Transverse colon (tissue), 4 donors: ENCODE results near the gene ANKS1A. TPM values are rescaled to one million over a fixed set of nuclear protein-coding genes. Genes with fewer than 3 reads are reported as not detected.
A peak's percentile ranks its signal among the peaks of the same experiment; 100 is the strongest.

Experiments used
- DNase-seq: peaks from one replicate; pipeline ENCODE4 v3.0.0-alpha.2; 2019
- H3K27ac ChIP-seq, 4 donors: fragments of 200-600 bp; sonication (generic); 2 replicates each; pipeline ENCODE4 v1.5.1; 2016 to 2018; ENCODE audit warnings: inconsistent platforms in 4 of 4
- H3K27me3 ChIP-seq: fragments of 200-600 bp; sonication (generic); 2 replicates; pipeline ENCODE4 v1.5.1; 2017; ENCODE audit warnings: inconsistent platforms
- H3K36me3 ChIP-seq, 4 donors: fragments of 200-600 bp; sonication (generic); 2 replicates each; pipeline ENCODE4 v1.5.1; 2017 to 2019; ENCODE audit warnings: inconsistent platforms in 4 of 4
- H3K4me1 ChIP-seq, 4 donors: fragments of 200-600 bp; sonication (generic); 2 replicates each; pipeline ENCODE4 v1.5.1; 2017 to 2020; ENCODE audit warnings: inconsistent platforms in 4 of 4
- H3K4me3 ChIP-seq, 4 donors: fragments of 200-600 bp; sonication (generic); 1 replicate in 1 of 4; 2 replicates in 3 of 4; pipeline versions ENCODE4 v1.5.1 to v1.6.1; 2017 to 2019; ENCODE audit warnings: inconsistent platforms in 4 of 4
- H3K9me3 ChIP-seq, 2 donors: fragments of 200-600 bp; sonication (generic); 2 replicates each; pipeline ENCODE4 v1.5.1; 2017 to 2019; ENCODE audit warnings: inconsistent platforms in 2 of 2
- CTCF ChIP-seq, 5 experiments: fragments of 200-600 bp in 3 of 5; fragments of 450-650 bp in 2 of 5; sonication (generic) in 3 of 5; IDR thresholded peaks; 1 replicate in 2 of 5; 2 replicates in 3 of 5; pipeline ENCODE4 v1.5.1; 2016 to 2017; ENCODE audit warnings: antibody characterized with exemption in 5 of 5, inconsistent platforms in 3 of 5, mild to moderate bottlenecking in 2 of 5, moderate library complexity in 1 of 5
- EP300 ChIP-seq: sonication (generic); formaldehyde crosslinking; IDR thresholded peaks from one replicate; pipeline ENCODE4 v1.6.1; 2017; ENCODE audit warnings: antibody characterized with exemption, low read depth
- POLR2A ChIP-seq: fragments of 450-650 bp; IDR thresholded peaks from one replicate; pipeline ENCODE4 v1.6.1; 2016; ENCODE audit warnings: antibody characterized with exemption, mild to moderate bottlenecking, moderate library complexity
- POLR2AphosphoS5 ChIP-seq, 3 donors: sonication (generic); formaldehyde crosslinking; IDR thresholded peaks; one replicate each; pipeline ENCODE4 v1.6.1; 2016; ENCODE audit warnings: antibody characterized with exemption in 3 of 3
- WGBS, 2 donors: methylation state at CpG; one replicate each; pipeline ENCODE4 v1.1.5; 2018; ENCODE audit warnings: low coverage in 1 of 2; 5-methylcytosine and 5-hydroxymethylcytosine counted together
- in situ Hi-C, 4 donors: fragments of 200-750 bp; cut with MboI; loops; one replicate each; pipeline versions ENCODE4 v1.15.0 to v1.15.1; 2017; ENCODE audit warnings: low sequenced_read_pairs in 3 of 4, low pct_ligation_motif_present in 1 of 4, low pct_unique_long_range_greater_than_20kb in 1 of 4
- intact Hi-C: fragments of 100-400 bp; cut with DNase I; formaldehyde crosslinking; loops from one replicate; pipeline ENCODE4 v1.15.1; 2023; ENCODE audit warnings: low total_unique reads
- total RNA-seq, 4 donors: library from RNA; depleted of rRNA; stranded (reverse); fragments of >200 nt; gene quantifications; one replicate each; pipeline ENCODE4 v1.1.0, GENCODE V29; 2016

The ANKS1A gene
- total RNA-seq, 4 donors from 2014 or later = 37.5 to 44.0 (median 38.9) TPM

- no peaks in the 10 kb centered on the region for H3K9me3 ChIP-seq
- intact Hi-C loops (no loop called here), in situ Hi-C loops (no loop called here)
- no peak overlapping the region for H3K4me3 ChIP-seq
- 69 to 79% methylated on average over 5 of the region's 5 CpGs for WGBS, 2 donors
- DNase-seq = no peak
- no peaks in the 10 kb centered on the region for H3K27me3 ChIP-seq
- no peak for TF ChIP-seq POLR2A
- TF ChIP-seq POLR2AphosphoS5 (IDR thresholded peaks at IDR 0.05) = peak in 1 of 3 donors; percentile 48
- H3K27ac ChIP-seq = peak overlapping the region; percentile 60 to 86 (median 85)
- no peaks in the 10 kb centered on the region for H3K36me3 ChIP-seq
- peaks cover 34 to 82% (median 59%) of the 10 kb centered on the region in 4 donors for H3K4me1 ChIP-seq
Measured at GRCh38 chr6:35031611-35032529, 142.8 kb downstream of the ANKS1A start.

- no peak for TF ChIP-seq POLR2A
- TF ChIP-seq EP300 = no peak
- intact Hi-C loops = no loop called here
- Histone ChIP-seq H3K4me1 (peaks cover 32 to 77% (median 44%) of the 10 kb centered on the region in 4 donors), H3K27me3 (no peaks in the 10 kb centered on the region), H3K27ac (peak overlapping the region; percentile 79 to 86 (median 85)), H3K36me3 (no peaks in the 10 kb centered on the region), H3K4me3 (no peak overlapping the region), H3K9me3 (no peaks in the 10 kb centered on the region)
- WGBS, 2 donors = 83 to 91% methylated on average over 2 to 6 of the region's 6 CpGs
- DNase-seq = no peak
- in situ Hi-C loops = no loop called here
Measured at GRCh38 chr6:35033683-35034082, 144.6 kb downstream of the ANKS1A start.

- peak; percentile 90 for TF ChIP-seq EP300
- no peak for TF ChIP-seq POLR2A
- TF ChIP-seq CTCF (IDR thresholded peaks at IDR 0.05) = no peak
- peak in 2 of 3 donors; percentile 4 to 36 for TF ChIP-seq POLR2AphosphoS5 (IDR thresholded peaks at IDR 0.05)
- Histone ChIP-seq H3K9me3 (no peaks in the 10 kb centered on the region), H3K27ac (peak overlapping the region; percentile 79 to 86 (median 85)), H3K36me3 (no peaks in the 10 kb centered on the region), H3K27me3 (no peaks in the 10 kb centered on the region), H3K4me1 (peaks cover 31 to 77% (median 44%) of the 10 kb centered on the region in 4 donors), H3K4me3 (no peak overlapping the region)
- intact Hi-C loops (no loop called here), in situ Hi-C loops (no loop called here)
- 39 to 54% methylated on average over 2 to 13 of the region's 13 CpGs for WGBS, 2 donors
- DNase-seq = peak; percentile 85
Measured at GRCh38 chr6:35034411-35035191, 145.5 kb downstream of the ANKS1A start.

GRCh38 chr6:35035481-35036030 lies 146.5 kb downstream of the ANKS1A start:
- no peak overlapping the region for H3K4me3 ChIP-seq
- H3K4me1 ChIP-seq = peaks cover 31 to 78% (median 44%) of the 10 kb centered on the region in 4 donors
- TF ChIP-seq POLR2AphosphoS5 (IDR thresholded peaks at IDR 0.05) = no peak
- TF ChIP-seq EP300 = no peak
- no peak for TF ChIP-seq CTCF (IDR thresholded peaks at IDR 0.05)
- TF ChIP-seq POLR2A = no peak
- WGBS, 2 donors = 48% methylated on average over 5 of the region's 5 CpGs; no CpG with 5 or more reads in 1 of the 2 donors
- intact Hi-C loops (no loop called here), in situ Hi-C loops (no loop called here)
- H3K27ac ChIP-seq = peak overlapping the region; percentile 79 to 86 (median 85)
- no peaks in the 10 kb centered on the region for H3K27me3 ChIP-seq
- DNase-seq = no peak
- H3K9me3 ChIP-seq = no peaks in the 10 kb centered on the region
- H3K36me3 ChIP-seq = no peaks in the 10 kb centered on the region
